Tibial nerve (tissue), 4 donors: Measurements from ENCODE around the gene GPR55.

Experiments used
- EP300 ChIP-seq, 2 donors: sonication (generic); formaldehyde crosslinking; IDR thresholded peaks; one replicate each; pipeline ENCODE4 v1.6.1; 2017; ENCODE audit warnings: antibody characterized with exemption in 2 of 2, mild to moderate bottlenecking in 1 of 2
- POLR2A ChIP-seq, 2 donors: fragments of 450-650 bp; IDR thresholded peaks; one replicate each; pipeline ENCODE4 v1.6.1; 2017; ENCODE audit warnings: antibody characterized with exemption in 2 of 2, mild to moderate bottlenecking in 2 of 2, moderate library complexity in 2 of 2
- TF ChIP-seq, protein P1 (sequence below), 5 experiments: fragments of 200-600 bp in 3 of 5; fragments of 450-650 bp in 2 of 5; sonication (generic) in 3 of 5; IDR thresholded peaks; one replicate each; pipeline ENCODE4 v1.5.1; 2016 to 2019; ENCODE audit warnings: antibody characterized with exemption in 5 of 5, mild to moderate bottlenecking in 3 of 5, moderate library complexity in 2 of 5

DNA sequence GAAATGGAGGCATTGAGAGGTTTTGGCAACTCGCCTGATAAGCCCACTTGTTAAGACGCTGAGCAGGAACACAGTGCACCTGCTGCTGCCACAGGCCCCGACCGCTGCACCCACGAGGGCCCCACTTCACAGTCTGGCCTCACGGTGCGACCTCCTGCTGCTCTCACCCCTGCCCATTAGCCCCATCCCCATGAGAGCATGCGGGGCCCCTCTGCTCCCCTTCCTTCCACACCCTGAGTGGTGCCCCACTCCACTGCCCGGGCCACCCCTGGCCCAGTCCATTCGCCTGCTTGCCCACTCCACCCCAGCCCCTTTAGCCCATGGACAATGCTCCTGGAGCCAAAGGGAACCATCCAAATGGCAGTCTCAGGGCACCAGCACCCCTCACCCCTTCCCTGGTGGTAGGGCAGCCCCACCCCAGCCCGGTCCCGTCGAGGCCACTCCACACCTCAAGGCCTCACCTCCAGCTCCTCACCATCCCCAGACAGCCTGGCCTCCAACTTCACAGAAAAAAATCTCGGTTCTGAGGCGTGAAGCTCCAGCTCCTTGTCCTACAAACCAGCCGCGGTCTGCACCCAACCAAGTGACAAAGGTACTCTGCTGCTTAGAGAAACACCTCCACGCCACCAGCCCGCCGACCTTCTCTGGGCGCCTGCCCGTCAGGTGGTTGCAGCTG is 6.7 kb upstream of the GPR55 start:
- TF ChIP-seq, protein P1, sequence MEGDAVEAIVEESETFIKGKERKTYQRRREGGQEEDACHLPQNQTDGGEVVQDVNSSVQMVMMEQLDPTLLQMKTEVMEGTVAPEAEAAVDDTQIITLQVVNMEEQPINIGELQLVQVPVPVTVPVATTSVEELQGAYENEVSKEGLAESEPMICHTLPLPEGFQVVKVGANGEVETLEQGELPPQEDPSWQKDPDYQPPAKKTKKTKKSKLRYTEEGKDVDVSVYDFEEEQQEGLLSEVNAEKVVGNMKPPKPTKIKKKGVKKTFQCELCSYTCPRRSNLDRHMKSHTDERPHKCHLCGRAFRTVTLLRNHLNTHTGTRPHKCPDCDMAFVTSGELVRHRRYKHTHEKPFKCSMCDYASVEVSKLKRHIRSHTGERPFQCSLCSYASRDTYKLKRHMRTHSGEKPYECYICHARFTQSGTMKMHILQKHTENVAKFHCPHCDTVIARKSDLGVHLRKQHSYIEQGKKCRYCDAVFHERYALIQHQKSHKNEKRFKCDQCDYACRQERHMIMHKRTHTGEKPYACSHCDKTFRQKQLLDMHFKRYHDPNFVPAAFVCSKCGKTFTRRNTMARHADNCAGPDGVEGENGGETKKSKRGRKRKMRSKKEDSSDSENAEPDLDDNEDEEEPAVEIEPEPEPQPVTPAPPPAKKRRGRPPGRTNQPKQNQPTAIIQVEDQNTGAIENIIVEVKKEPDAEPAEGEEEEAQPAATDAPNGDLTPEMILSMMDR (IDR thresholded peaks at IDR 0.05) = no peak
- TF ChIP-seq POLR2A (IDR thresholded peaks at IDR 0.05) (no peak), EP300 (IDR thresholded peaks at IDR 0.05) (no peak)
